GM12891 (cell line): ENCODE measurements around the gene HIGD2B.
"Not testable (repeated sequence)": the region's sequence is repeated elsewhere in the genome, so short reads cannot be mapped to it uniquely, and the experiment has no call there.

Source experiments
- DNase-seq: peaks from one replicate; pipeline ENCODE4 v3.0.0; 2011; ENCODE audit warnings: low spot score; ENCODE audit not compliant: insufficient read length
- FAIRE-seq: peaks from 2 replicates; lab custom pipeline; 2011; peaks lifted over from hg19 to GRCh38; lab: Jason Lieb, UNC
- PAX5 ChIP-seq: IDR thresholded peaks from 2 replicates; pipeline ENCODE4 v1.6.1; 2011; ENCODE audit warnings: low read length, moderate library complexity, mild to moderate bottlenecking; ENCODE audit not compliant: insufficient read depth, severe bottlenecking
- POLR2A ChIP-seq: IDR thresholded peaks from 2 replicates; pipeline ENCODE4 v1.6.1; 2011; ENCODE audit warnings: low read depth, low read length, control low read depth
- POLR2AphosphoS5 ChIP-seq: IDR thresholded peaks from 2 replicates; pipeline ENCODE4 v1.6.1; 2011; ENCODE audit warnings: low read depth, low read length, control low read depth
- SPI1 ChIP-seq: IDR thresholded peaks from 2 replicates; pipeline ENCODE4 v1.6.1; 2011; ENCODE audit warnings: low read depth, low read length, control low read depth

HIGD2B gene

GRCh38 chr15:72680931-72681330 is 5.1 kb downstream of the HIGD2B start:
- FAIRE-seq (peak; percentile 13), DNase-seq (no peak)

DNA sequence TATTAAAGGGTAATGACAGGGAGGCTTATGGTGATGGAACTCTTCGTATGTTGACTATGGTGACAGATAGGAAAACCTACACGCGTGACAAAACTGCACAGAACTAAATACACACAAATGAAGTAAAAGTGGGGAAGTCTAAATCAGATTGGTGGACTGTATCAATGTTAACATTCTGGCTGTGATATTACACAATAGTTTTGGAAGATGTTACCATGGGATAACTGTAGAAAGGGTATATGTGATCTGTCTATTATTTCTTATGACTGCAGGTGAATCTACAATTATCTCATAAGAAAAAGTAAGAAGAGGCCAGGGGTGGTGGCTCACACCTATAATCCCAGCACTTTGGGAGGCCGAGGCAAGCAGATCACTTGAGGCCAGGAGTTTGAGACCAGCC is 9.1 kb downstream of the HIGD2B start:
- no peak for DNase-seq
- FAIRE-seq = no peak
- TF ChIP-seq PAX5 = no peak

More at GRCh38 chr15:72680931-72681330, 5.1 kb downstream of the HIGD2B start:
- no peak for TF ChIP-seq POLR2A

DNA sequence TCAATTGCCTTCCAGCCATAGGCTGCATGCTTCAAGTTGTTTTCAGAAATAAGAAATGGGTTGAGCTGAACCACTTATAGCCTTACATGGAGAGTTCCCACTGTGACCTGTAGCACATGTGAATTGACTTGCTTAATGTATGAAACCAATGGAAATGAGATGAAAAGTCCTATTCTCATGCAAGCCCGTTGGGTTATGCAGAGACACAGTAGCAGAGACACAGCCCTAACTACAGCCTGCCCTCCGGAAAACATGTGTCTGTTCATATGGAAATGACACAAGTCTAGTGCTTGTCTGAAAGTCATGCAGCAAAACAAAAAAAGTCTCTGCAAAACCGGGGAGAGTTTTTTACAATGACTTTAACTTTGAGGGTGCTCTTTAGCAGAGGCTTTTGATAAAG is 14.5 kb downstream of the HIGD2B start:
- DNase-seq = no peak
- FAIRE-seq = no peak
- TF ChIP-seq SPI1 (no peak), POLR2AphosphoS5 (no peak)

DNA sequence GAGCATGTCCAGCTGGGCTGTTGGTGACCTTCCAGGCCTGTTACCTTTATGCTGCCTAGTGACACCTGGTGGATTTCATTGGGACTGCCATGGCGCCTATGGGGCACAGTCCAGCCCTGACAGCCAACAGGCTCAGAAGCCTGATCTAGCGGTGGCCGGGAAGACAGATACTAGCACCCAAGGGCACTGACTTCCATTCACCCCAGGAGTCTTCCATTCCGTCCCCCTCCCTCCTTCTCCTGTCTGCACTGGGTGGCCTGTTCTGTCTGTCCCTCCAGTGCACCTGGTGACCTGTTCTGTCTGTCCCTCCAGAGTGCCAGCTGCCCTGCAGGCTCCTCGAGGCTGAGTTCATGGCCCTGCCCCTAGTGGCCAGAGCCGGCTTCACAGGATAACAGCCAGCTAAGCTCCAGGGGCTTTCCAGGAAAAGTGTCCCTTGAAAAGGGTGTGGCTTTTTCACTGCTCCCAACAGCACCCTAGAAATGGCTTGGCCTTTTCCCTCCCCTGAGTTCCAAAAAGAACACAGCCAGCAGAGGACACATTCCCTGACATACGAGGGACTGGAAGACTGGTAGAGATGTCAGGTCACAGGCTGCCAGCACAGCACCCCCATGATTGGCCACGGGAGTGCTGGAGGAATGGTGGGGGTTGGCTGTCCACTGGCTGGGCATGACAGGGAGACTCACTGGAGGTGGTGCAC is 15.2 kb downstream of the HIGD2B start:
- peak; percentile 40 for DNase-seq
- peak; percentile 93 for FAIRE-seq

GRCh38 chr15:72669803-72670202 is 16.2 kb downstream of the HIGD2B start:
- not testable (repeated sequence) for FAIRE-seq, DNase-seq

DNA sequence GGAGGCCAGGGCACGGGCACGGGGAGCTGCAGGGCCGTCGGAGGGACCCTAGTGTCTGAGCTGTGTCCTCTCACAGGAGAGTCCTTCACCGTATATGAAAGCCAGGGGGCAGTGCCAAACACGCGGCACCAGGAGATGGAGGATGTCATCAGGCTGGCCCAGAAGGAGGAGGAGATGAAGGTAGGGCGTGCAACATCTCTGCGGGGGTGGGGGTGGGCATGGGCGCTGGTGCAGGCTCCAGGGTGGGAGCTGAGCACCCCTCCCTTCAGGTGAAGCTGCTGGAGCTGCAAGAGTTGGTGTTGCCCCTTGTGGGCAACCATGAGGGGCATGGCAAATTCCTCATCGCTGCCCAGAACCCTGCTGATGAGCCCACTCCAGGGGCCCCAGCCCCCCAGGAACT is 20.3 kb downstream of the HIGD2B start:
- not testable (repeated sequence) for FAIRE-seq, DNase-seq

GRCh38 chr15:72663931-72664330 is 22.1 kb downstream of the HIGD2B start:
- not testable (repeated sequence) for FAIRE-seq, DNase-seq

DNA sequence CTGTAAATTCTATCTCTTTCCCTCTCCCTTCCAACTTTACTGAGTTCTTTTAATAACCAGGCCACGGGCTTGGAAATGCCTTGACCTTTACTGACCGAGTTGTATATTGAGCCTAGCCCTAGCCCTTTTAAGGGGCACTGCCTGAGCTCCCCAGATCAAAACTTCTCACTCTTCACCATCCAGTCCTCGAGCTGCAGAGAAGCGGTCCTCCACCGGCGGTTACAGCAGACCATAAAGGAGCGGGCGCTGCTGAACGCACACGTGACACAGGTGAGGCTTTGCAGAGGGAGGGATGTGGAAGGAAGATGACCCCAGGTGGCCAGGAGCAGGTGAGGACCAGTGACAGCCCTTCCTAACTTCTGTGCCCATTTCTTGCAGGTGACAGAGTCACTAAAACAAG is 24.9 kb downstream of the HIGD2B start:
- DNase-seq, FAIRE-seq: not testable (repeated sequence)

DNA sequence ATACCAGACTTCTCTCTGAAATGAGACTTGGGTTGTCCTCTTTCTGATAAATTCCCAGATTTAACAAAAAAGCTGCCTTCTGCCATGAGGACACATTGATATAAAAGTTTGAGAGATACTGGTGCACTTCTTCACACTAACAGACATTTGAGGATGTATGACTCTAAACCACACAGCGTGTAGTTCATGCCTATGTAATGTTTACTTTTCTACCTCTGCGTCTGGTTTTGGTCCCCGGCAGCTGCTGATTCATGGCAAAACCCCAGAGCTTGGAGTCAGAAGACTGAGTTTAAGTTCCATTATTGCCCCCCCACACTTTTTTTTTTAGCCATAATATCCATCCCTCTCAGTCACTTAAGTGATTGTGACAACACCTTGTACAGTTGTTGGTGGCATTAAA is 30.0 kb downstream of the HIGD2B start:
- not testable (repeated sequence) for FAIRE-seq

GRCh38 chr15:72654397-72654796 is 31.6 kb downstream of the HIGD2B start, which contains the start of gene GOLGA6B:
Gene GOLGA6B, plus strand, starts transcription at chr15:72654697. Its CDS starts 41 bp downstream, at chr15:72654738.
- DNase-seq, FAIRE-seq: not testable (repeated sequence)

More for the DNA sequence above, 30.0 kb downstream of the HIGD2B start:
- not testable (repeated sequence) for DNase-seq

GRCh38 chr15:72648631-72649253 is 37.2 kb downstream of the HIGD2B start:
- not testable (repeated sequence) for DNase-seq, FAIRE-seq

DNA sequence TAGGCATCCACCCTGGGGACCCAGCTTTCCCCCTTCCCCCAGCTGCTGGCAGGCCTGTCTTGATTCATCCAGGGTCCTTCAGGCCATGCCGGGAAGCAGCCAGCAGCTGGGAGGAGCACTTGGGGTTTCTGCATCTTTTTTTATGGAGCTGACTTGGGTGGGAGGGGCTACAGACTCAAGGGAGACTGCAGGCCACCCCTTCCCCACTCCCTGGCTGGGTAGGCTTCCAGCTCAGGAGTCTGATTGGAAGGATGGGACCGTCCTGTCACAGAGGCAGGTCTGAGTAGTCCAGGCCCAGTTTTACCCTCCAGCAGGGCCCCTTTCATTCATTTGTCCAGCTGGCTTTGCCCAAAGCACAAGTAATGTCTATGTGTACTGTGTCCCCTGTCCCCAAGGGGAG is 43.7 kb downstream of the HIGD2B start:
- not testable (repeated sequence) for FAIRE-seq, DNase-seq

GRCh38 chr15:72639759-72640483 is 46.1 kb downstream of the HIGD2B start:
- not testable (repeated sequence) for DNase-seq, FAIRE-seq

- FAIRE-seq = peak; percentile 78
- not testable (repeated sequence) for DNase-seq
Observed at GRCh38 chr15:72636519-72637282, 49.3 kb downstream of the HIGD2B start.

DNA sequence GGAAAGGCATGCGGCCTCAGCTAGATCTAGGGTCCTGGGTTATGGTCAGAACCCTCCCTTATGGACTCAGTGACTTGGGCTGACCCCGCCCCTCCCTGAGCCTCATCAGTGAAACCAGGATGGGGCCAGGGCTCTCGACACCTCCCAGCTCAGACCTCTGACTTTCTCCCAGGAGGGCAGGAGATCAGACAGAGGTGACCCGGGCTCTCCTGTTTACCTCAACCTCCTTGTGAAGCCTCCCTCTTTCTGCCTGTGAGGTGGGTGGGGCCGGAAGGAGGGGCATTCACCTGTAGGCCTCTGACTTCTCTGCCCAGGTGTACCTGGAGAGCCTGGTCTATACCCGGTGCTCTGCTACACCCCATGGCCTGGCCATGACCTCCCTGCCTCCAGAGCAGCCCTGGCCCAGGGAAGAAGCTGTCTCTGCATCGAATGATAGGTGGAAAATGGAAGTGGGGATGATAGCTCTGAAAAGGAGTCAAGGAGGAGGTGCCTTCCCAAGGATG is 56.9 kb downstream of the HIGD2B start:
- not testable (repeated sequence) for FAIRE-seq, DNase-seq

- DNase-seq, FAIRE-seq: not testable (repeated sequence)
Observed at GRCh38 chr15:72628249-72629067, 57.5 kb downstream of the HIGD2B start.

DNA sequence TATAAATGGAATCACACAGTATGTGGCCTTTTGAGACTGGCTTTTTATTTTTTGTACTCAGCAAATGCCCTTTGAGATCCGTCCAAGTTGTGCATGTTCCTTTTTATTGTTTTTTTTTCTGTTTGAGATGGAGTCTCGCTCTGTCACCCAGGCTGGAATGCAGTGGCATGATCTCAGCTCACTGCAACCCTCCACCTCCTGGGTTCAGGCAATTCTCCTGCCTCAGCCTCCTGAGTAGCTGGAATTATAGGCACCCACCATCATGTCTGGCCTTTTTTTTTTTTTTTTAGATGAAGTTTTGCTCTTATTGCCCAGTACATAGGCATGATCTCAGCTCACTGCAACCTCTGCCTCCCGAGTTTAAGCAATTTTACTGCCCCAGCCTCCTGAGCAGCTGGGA is 59.8 kb downstream of the HIGD2B start:
- not testable (repeated sequence) for FAIRE-seq

More for the DNA sequence above, 59.8 kb downstream of the HIGD2B start:
- DNase-seq = not testable (repeated sequence)
